ENCODE data around the gene MNAT1. TPM values are rescaled to one million over a fixed set of nuclear protein-coding genes. Genes with fewer than 3 reads are reported as not detected.

Gene MNAT1
- total RNA-seq: 35.7 and 78.5 TPM in 2 replicates

DNA sequence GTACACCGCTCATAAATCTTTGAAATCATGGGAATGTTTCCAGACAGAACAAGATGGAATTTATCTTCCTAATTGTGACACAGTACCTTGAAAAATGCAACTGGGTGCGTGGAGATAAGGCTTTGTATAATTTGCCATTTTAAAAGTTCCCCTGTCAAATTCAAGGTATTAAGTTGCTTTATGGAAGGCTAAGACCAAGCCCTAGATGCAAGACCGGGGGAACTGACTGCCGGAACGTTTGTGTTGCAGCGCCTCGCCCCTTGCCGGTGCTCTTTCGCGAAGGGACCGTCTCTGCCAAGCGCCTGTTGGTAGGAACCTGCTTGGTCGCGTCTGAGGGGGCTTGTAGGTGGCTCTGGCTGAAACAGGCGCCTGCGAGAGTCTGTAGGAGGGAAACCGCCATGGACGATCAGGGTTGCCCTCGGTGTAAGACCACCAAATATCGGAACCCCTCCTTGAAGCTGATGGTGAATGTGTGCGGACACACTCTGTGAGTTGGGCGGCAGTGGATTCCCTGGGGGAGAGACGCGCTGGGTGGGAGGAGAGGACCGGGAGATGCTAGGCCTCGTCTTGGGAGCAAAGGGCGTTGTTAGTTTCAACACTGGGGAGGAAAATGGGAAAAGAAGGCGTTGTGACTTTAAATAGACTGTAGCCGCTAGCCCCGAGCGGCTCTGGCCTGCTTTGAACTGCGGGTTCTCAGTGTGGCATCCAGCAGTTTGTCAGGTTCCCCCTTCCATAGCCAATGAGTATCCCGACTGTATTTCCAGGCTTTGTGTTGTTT, at the start of gene MNAT1:
Gene MNAT1, plus strand, starts transcription at position 297 of the 778 bp plus-strand sequence. Its CDS starts 102 bp downstream, at position 399.

GRCh38 chr14:60723907-60724618, 10.5 kb upstream of the MNAT1 start, which contains the start of gene SIX4:
Gene SIX4 (minus strand): TSS chr14:60724351. CDS start chr14:60724074, 277 bp downstream.

DNA sequence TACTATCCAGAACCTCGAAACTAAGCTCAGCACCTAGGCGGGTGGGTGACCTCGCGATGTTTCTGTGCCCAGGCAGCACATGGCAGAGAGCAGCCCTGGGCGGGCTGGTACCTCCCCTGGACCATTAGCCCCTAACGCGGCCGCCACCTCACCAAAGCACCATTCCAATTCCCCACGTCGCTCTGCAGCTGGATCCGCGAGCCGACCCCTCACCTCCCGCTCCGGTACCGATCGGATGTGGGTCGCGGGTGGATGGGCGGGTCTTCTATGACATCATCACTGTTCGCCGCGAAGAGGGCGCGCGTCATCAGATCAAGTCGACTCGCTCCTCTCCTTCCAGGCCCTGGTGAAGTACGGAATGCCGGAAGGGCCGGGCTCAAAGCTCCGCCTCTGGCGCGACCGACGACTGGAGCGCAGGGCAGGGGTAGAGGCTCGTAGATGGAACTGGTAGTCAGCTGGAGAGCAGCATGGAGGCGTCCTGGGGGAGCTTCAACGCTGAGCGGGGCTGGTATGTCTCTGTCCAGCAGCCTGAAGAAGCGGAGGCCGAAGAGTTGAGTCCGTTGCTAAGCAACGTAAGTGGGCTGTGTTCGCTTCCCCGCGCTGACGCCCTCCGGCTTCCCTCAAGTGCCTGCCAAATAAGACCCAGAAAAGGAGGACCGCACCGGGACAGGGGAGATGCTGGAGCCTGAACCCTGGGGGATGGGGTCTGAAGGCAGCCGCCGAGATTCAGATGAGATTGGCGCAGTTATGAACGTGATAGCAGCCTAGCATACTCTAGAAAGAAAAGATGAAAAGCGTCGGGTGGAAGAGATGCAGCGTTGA, 246.5 kb downstream of the MNAT1 start, which contains the start of the genes SLC38A6 and TRMT5:
Gene SLC38A6, plus strand, starts transcription at position 435 of the 822 bp plus-strand sequence. Its CDS starts 33 bp downstream, at position 468.
Gene TRMT5, minus strand, starts transcription at position 269 of the 822 bp plus-strand sequence. Its CDS starts 106 bp downstream, at position 163.

Other genes starting within 250 kb of the MNAT1 start
- gene C14orf39, start 248.7 kb upstream of the MNAT1 start, total RNA-seq: 0.33 and 0.44 TPM in 2 replicates
- gene SIX6, start 225.6 kb upstream of the MNAT1 start, total RNA-seq: not detected in 2 replicates
- gene SIX1, start 85.3 kb upstream of the MNAT1 start, total RNA-seq: 14.5 and 15.9 TPM in 2 replicates
- 16.0 and 24.8 TPM in 2 replicates for gene SIX4, start 10.4 kb upstream of the MNAT1 start, total RNA-seq
- 18.8 and 21.8 TPM in 2 replicates for gene TRMT5, start 246.3 kb downstream of the MNAT1 start, total RNA-seq
- 120 and 126 TPM in 2 replicates for gene SLC38A6, start 246.5 kb downstream of the MNAT1 start, total RNA-seq

All from smooth muscle cell of trachea (primary cell).